GM12878 (cell line): ENCODE measurements around the gene TOR2A. TPM values are rescaled to one million over a fixed set of nuclear protein-coding genes. Genes with fewer than 3 reads are reported as not detected.

Experiments
- ATAC-seq: fragments of 200-7000 bp; cut with Tn5 transposase; 3 replicates; pipeline ENCODE4 v1.9.1; 2020; ENCODE audit warnings: mild to moderate bottlenecking, moderate library complexity
- BruUV-seq: library from RNA; stranded (reverse); fragments of 400-500 nt; replicated peaks from 2 replicates; lab custom pipeline; 2021; lab: Mats Ljungman, UMichigan
- CTCF ChIA-PET: fragments of 300-600 bp; sonication (Branson Sonifier 250); formaldehyde crosslinking; extraction: SDS; loops from one replicate; lab custom pipeline; 2021; ENCODE audit warnings: inconsistent platforms; lab: Yijun Ruan, JAX
- POLR2A ChIA-PET: fragments of 350-600 bp; formaldehyde crosslinking; extraction: SDS; loops from one replicate; lab custom pipeline; 2021; ENCODE audit warnings: inconsistent platforms; lab: Charles Lee
- RAD21 ChIA-PET: fragments of 300-600 bp; sonication (Branson Sonifier 250); formaldehyde crosslinking; loops from one replicate; lab custom pipeline; 2023; ENCODE audit warnings: antibody characterized with exemption; ENCODE audit not compliant: unreplicated experiment; lab: Charles Lee
- SMC1A ChIA-PET: fragments of 300-600 bp; sonication (Branson Sonifier 250); formaldehyde crosslinking; loops from one replicate; lab custom pipeline; 2023; ENCODE audit not compliant: unreplicated experiment, uncharacterized antibody; lab: Charles Lee
- DNase-seq: peaks from one replicate; pipeline ENCODE4 v3.0.0-alpha.2; 2011; ENCODE audit warnings: low read depth, low spot score
- FAIRE-seq: peaks from 3 replicates; lab custom pipeline; 2011; peaks lifted over from hg19 to GRCh38; lab: Jason Lieb, UNC
- H2AFZ ChIP-seq: 2 replicates; pipeline ENCODE4 v1.6.0; 2011; ENCODE audit warnings: low read depth, low read length, control low read depth; ENCODE audit not compliant: control insufficient read depth
- H3K27ac ChIP-seq: 2 replicates; pipeline ENCODE4 v1.5.1; 2011; ENCODE audit warnings: control low read depth; ENCODE audit not compliant: control insufficient read depth, insufficient read depth
- H3K27me3 ChIP-seq, 2 experiments: replicated peaks in 1 of 2; 2 replicates each; pipeline versions ENCODE4 v1.6.0 to v1.6.1; 2011; ENCODE audit warnings: low read length in 1 of 2; ENCODE audit not compliant: control insufficient read depth in 2 of 2, insufficient read depth in 2 of 2
- H3K36me3 ChIP-seq, 2 experiments: 2 replicates each; pipeline ENCODE4 v1.5.1; 2011; ENCODE audit warnings: low read length in 1 of 2; ENCODE audit not compliant: control insufficient read depth in 2 of 2, insufficient read depth in 2 of 2
- H3K4me1 ChIP-seq: 2 replicates; pipeline ENCODE4 v1.6.1; 2011; ENCODE audit warnings: mild to moderate bottlenecking, low read length, moderate library complexity, mixed read lengths; ENCODE audit not compliant: control insufficient read depth, insufficient read depth
- H3K4me2 ChIP-seq: 2 replicates; pipeline ENCODE4 v1.6.0; 2011; ENCODE audit warnings: control low read depth; ENCODE audit not compliant: control insufficient read depth, insufficient read depth
- H3K4me3 ChIP-seq: fragments of 200-600 bp; sonication (generic); 2 replicates; pipeline ENCODE4 v1.5.1; 2016
- H3K79me2 ChIP-seq: 2 replicates; pipeline ENCODE4 v1.6.0; 2011; ENCODE audit warnings: low read length; ENCODE audit not compliant: control insufficient read depth, insufficient read depth
- H3K9ac ChIP-seq: 2 replicates; pipeline ENCODE4 v1.8.0; 2011; ENCODE audit warnings: low read length, control low read depth, mixed read lengths; ENCODE audit not compliant: control insufficient read depth, insufficient read depth
- H3K9me3 ChIP-seq: replicated peaks from 3 replicates; pipeline ENCODE4 v1.5.1; 2011; ENCODE audit warnings: mild to moderate bottlenecking, low read length; ENCODE audit not compliant: control insufficient read depth, insufficient read depth
- H4K20me1 ChIP-seq: 2 replicates; pipeline ENCODE4 v1.6.0; 2011; ENCODE audit not compliant: control insufficient read depth, insufficient read depth
- BCL11A ChIP-seq: IDR thresholded peaks from 2 replicates; pipeline ENCODE4 v1.6.1; 2011; ENCODE audit warnings: low read depth, low read length
- CUX1 ChIP-seq: IDR thresholded peaks from 2 replicates; pipeline ENCODE4 v1.6.1; 2012; ENCODE audit warnings: improper control_type of control experiment, low read depth, low read length; ENCODE audit not compliant: insufficient replicate concordance
- HDAC6 ChIP-seq: fragments of 200-600 bp; sonication (generic); IDR thresholded peaks from one replicate; pipeline ENCODE4 v1.8.0; 2017; ENCODE audit warnings: antibody characterized with exemption; ENCODE audit not compliant: unreplicated experiment
- JUNB ChIP-seq: IDR thresholded peaks from 2 replicates; pipeline ENCODE4 v1.6.1; 2016; ENCODE audit warnings: antibody characterized with exemption, mild to moderate bottlenecking
- MEF2A ChIP-seq: IDR thresholded peaks from 2 replicates; pipeline ENCODE4 v1.6.1; 2011; ENCODE audit warnings: low read depth, mild to moderate bottlenecking, low read length, moderate library complexity; ENCODE audit not compliant: insufficient read depth
- SMC3 ChIP-seq: IDR thresholded peaks from 2 replicates; pipeline ENCODE4 v1.6.1; 2011; ENCODE audit warnings: low read length, improper control_type of control experiment, borderline replicate concordance
- SREBF1 ChIP-seq: IDR thresholded peaks from 2 replicates; pipeline ENCODE4 v1.6.1; 2012; ENCODE audit warnings: mild to moderate bottlenecking, low read length
- ZNF687 ChIP-seq: fragments of 450-650 bp; IDR thresholded peaks from 2 replicates; pipeline ENCODE4 v1.6.1; 2017; ENCODE audit warnings: mild to moderate bottlenecking, moderate library complexity
- ZSCAN29 ChIP-seq: fragments of 450-650 bp; IDR thresholded peaks from 2 replicates; pipeline ENCODE4 v1.6.1; 2017; ENCODE audit warnings: mild to moderate bottlenecking, moderate library complexity
- ZZZ3 ChIP-seq: IDR thresholded peaks from 2 replicates; pipeline ENCODE4 v1.6.1; 2011; ENCODE audit warnings: low read depth; ENCODE audit not compliant: control insufficient read depth, insufficient read length
- WGBS: methylation state at CpG from one replicate; pipeline ENCODE4 v1.1.6; 2016; ENCODE audit warnings: low lambda C conversion rate; ENCODE audit not compliant: insufficient replicate concordance, insufficient coverage; ENCODE audit errors: missing lambda C conversion rate; 5-methylcytosine and 5-hydroxymethylcytosine counted together
- in situ Hi-C: fragments of 300-500 bp; cut with MboI; formaldehyde crosslinking; loops from 9 replicates; pipeline ENCODE4 v1.14.3; 2018; ENCODE audit warnings: mixed read lengths
- intact Hi-C: fragments of 100-400 bp; cut with micrococcal nuclease; formaldehyde crosslinking; loops from one replicate; pipeline ENCODE4 v1.14.2; 2022; ENCODE audit not compliant: unreplicated experiment
- polyA plus RNA-seq, 11 experiments: library from polyadenylated mRNA; depleted of rRNA in 4 of 11; unstranded in 6 of 11; stranded (reverse) in 5 of 11; fragments of >200 nt; fragmentation: Nextera tagmentation in 4 of 11; fragmentation: Illumina TruSeq in 1 of 11; extraction: Ambion mirVana in 4 of 11; extraction: Trizol in 1 of 11; gene quantifications; 1 replicate in 1 of 11; 2 replicates in 10 of 11; pipeline versions ENCODE4 v1.2.1 to v1.2.3, GENCODE V29; 2011 to 2016; ENCODE audit warnings: inconsistent platforms in 2 of 11, missing spikeins in 2 of 11, low read depth in 1 of 11
- total RNA-seq, 4 experiments: library from RNA; depleted of rRNA in 3 of 4; stranded (reverse); fragments of >200 nt in 3 of 4; fragmentation: Illumina TruSeq in 1 of 4; extraction: Trizol in 1 of 4; gene quantifications; 2 replicates each; pipeline versions ENCODE4 v1.2.1 to v1.2.3, GENCODE V29; 2013 to 2021
- TF ChIP-seq, protein P1 (sequence below): IDR thresholded peaks from 2 replicates; pipeline ENCODE4 v1.6.1; 2012; ENCODE audit warnings: low read length, inconsistent platforms

The TOR2A gene
- total and polyA plus RNA-seq, 10 of the 15 experiments (the other 5 are each of a cell fraction or from before 2014, with no cell fraction given) = 0.52 to 23.7 (median 8.5) TPM

GRCh38 chr9:127776195-127776923 is 41.3 kb upstream of the TOR2A start:
- FAIRE-seq = peak; percentile 44
- peak overlapping the region; percentile 64 for H3K9ac ChIP-seq
- peak overlapping the region; percentile 75 for H3K4me2 ChIP-seq
- CTCF ChIA-PET = interaction anchor here (0.6 to 1.6 kb wide), 10 partner anchors 8 to 145 kb away, joined by 3 to 10 read pairs (median 3); partner anchors contain the start of gene TOR2A
- peak overlapping the region; percentile 100 for H3K4me3 ChIP-seq
- H3K79me2 ChIP-seq = peaks cover 36% of the 10 kb centered on the region
- H3K36me3 ChIP-seq = peaks cover 0 to 7% of the 10 kb centered on the region in 2 experiments; a peak in 1 of 4 replicates
- RAD21 ChIA-PET = interaction anchor here (0.5 to 2.3 kb wide), 8 partner anchors 9 to 187 kb away, joined by 3 to 14 read pairs (median 4); partner anchors contain the start of genes CDK9, ST6GALNAC4 and TOR2A
- WGBS = 0% methylated on average over 15 of the region's 15 CpGs
- SMC1A ChIA-PET = interaction anchor here (0.8 to 2.1 kb wide), 5 partner anchors 9 to 141 kb away, joined by 3 to 9 read pairs (median 3); partner anchors contain the start of genes FPGS, ST6GALNAC4 and TOR2A
- H3K9me3 ChIP-seq = no peaks in the 10 kb centered on the region
- in situ Hi-C loops (no loop called here), intact Hi-C loops (loop anchor here (2.0 kb wide), 1 partner anchor 42 kb away; the partner anchor contains the start of gene TOR2A)
- no peaks in the 10 kb centered on the region for H3K27me3 ChIP-seq
- peak overlapping the region; percentile 76 for H3K27ac ChIP-seq
- H2AFZ ChIP-seq = peak overlapping the region; percentile 56; the same call in 1 of the 2 replicates
- POLR2A ChIA-PET = interaction anchor here (0.8 to 1.6 kb wide), 9 partner anchors 9 to 141 kb away, joined by 3 to 14 read pairs (median 6); partner anchors contain the start of genes CDK9, FPGS and ST6GALNAC4
- peak; percentile 57 for ATAC-seq
- BruUV-seq = TSS peak; percentile 95
- DNase-seq = no peak
- peaks cover 25% of the 10 kb centered on the region for H3K4me1 ChIP-seq
- H4K20me1 ChIP-seq = no peaks in the 10 kb centered on the region
- TF ChIP-seq JUNB (no peak), SREBF1 (peak; percentile 92), MEF2A (no peak), ZNF687 (no peak), BCL11A (0 out of 2 replicates have a peak, but pooled peaks have one; percentile 33), ZSCAN29 (no peak), HDAC6 (no peak), ZZZ3 (no peak), SMC3 (no peak), CUX1 (no peak)
- TF ChIP-seq, protein P1, sequence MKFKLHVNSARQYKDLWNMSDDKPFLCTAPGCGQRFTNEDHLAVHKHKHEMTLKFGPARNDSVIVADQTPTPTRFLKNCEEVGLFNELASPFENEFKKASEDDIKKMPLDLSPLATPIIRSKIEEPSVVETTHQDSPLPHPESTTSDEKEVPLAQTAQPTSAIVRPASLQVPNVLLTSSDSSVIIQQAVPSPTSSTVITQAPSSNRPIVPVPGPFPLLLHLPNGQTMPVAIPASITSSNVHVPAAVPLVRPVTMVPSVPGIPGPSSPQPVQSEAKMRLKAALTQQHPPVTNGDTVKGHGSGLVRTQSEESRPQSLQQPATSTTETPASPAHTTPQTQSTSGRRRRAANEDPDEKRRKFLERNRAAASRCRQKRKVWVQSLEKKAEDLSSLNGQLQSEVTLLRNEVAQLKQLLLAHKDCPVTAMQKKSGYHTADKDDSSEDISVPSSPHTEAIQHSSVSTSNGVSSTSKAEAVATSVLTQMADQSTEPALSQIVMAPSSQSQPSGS = no peak
